Lower leg skin (tissue), 4 donors: ENCODE data around the gene DCAF11. TPM values are rescaled to one million over a fixed set of nuclear protein-coding genes. Genes with fewer than 3 reads are reported as not detected.
"Not testable (repeated sequence)": the region's sequence is repeated elsewhere in the genome, so short reads cannot be mapped to it uniquely, and the experiment has no call there.

ENCODE experiments used
- DNase-seq, 2 donors: peaks; one replicate each; pipeline ENCODE4 v3.0.0-alpha.2; 2019; ENCODE audit warnings: low spot score in 2 of 2
- H3K4me3 ChIP-seq: fragments of 200-600 bp; sonication (generic); 2 replicates; pipeline ENCODE4 v1.5.1; 2017; ENCODE audit warnings: mild to moderate bottlenecking, low read depth; ENCODE audit not compliant: poor library complexity, severe bottlenecking
- POLR2A ChIP-seq, 2 donors: fragments of 450-650 bp; IDR thresholded peaks; one replicate each; pipeline ENCODE4 v1.6.1; 2016 to 2017; ENCODE audit warnings: antibody characterized with exemption in 2 of 2, mild to moderate bottlenecking in 1 of 2, moderate library complexity in 1 of 2
- WGBS, 2 donors: methylation state at CpG; one replicate each; pipeline ENCODE4 v1.1.5; 2018; 5-methylcytosine and 5-hydroxymethylcytosine counted together
- intact Hi-C: fragments of 100-400 bp; cut with DNase I; formaldehyde crosslinking; loops from one replicate; pipeline ENCODE4 v1.15.0; 2023; ENCODE audit warnings: low total_unique reads
- total RNA-seq, 4 donors: library from RNA; depleted of rRNA; stranded (reverse); fragments of >200 nt; gene quantifications; one replicate each; pipeline ENCODE4 v1.1.0, GENCODE V29; 2016
- TF ChIP-seq, protein P1 (sequence below), 3 donors: fragments of 450-650 bp; IDR thresholded peaks; one replicate each; pipeline ENCODE4 v1.5.1; 2016; ENCODE audit warnings: antibody characterized with exemption in 3 of 3, mild to moderate bottlenecking in 3 of 3, moderate library complexity in 2 of 3

The DCAF11 gene
- total RNA-seq, 4 donors from 2014 or later, result 53.3 to 134 (median 64.3) TPM

DNA sequence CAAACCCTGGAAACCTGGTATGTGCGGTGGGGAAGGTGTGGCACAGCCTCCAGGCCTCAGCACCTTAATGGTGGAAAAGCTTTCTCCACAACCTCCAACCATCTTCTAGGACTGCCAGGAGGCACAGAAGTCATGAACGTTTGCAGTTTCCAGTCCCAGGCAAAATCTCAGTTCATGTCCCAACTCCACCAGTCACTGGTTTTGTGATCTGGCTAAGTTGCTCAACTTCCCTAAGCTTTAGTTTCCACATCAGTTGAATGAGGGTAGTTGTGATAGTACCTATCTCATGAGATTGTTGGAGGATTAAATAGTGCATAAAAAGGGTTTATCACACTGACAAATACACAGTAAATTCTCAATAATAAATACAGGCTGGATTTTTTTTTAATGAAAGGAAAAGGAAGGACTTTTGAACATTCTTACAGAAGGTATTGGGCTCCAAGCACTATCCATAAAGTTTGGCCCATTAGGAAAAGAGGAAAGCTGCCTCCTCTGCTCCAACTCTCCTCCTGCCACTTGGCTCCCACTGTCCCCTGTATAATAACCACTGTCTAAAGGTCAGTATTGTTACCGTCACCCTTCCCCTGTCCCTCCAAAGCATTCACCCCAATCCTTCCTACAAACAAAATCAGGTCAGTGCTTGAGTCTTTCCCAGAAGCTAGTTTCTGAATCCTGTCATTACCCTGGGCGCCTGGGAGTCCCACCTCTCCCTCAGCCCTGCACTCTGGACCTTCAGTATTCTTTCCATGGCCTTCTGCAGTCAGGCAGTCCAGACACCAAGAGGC lies 14.2 kb upstream of the DCAF11 start:
- intact Hi-C loops, result no loop called here
- WGBS, 2 donors, result 76 to 83% methylated on average over 4 of the region's 4 CpGs
- TF ChIP-seq POLR2A (IDR thresholded peaks at IDR 0.05), result no peak
- TF ChIP-seq, protein P1, sequence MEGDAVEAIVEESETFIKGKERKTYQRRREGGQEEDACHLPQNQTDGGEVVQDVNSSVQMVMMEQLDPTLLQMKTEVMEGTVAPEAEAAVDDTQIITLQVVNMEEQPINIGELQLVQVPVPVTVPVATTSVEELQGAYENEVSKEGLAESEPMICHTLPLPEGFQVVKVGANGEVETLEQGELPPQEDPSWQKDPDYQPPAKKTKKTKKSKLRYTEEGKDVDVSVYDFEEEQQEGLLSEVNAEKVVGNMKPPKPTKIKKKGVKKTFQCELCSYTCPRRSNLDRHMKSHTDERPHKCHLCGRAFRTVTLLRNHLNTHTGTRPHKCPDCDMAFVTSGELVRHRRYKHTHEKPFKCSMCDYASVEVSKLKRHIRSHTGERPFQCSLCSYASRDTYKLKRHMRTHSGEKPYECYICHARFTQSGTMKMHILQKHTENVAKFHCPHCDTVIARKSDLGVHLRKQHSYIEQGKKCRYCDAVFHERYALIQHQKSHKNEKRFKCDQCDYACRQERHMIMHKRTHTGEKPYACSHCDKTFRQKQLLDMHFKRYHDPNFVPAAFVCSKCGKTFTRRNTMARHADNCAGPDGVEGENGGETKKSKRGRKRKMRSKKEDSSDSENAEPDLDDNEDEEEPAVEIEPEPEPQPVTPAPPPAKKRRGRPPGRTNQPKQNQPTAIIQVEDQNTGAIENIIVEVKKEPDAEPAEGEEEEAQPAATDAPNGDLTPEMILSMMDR (IDR thresholded peaks at IDR 0.05), result no peak
- no peak overlapping the region for H3K4me3 ChIP-seq
- DNase-seq, result no peak

- intact Hi-C loops, result no loop called here
- no peak overlapping the region for H3K4me3 ChIP-seq
- 90 to 94% methylated on average over 3 of the region's 3 CpGs for WGBS, 2 donors
- TF ChIP-seq POLR2A (IDR thresholded peaks at IDR 0.05), result no peak
- TF ChIP-seq, protein P1 (IDR thresholded peaks at IDR 0.05), result no peak
- no peak for DNase-seq
Observed at GRCh38 chr14:24100982-24101494, 13.5 kb upstream of the DCAF11 start.

GRCh38 chr14:24102357-24103048 lies 12.1 kb upstream of the DCAF11 start:
- 86 to 93% methylated on average over 7 of the region's 7 CpGs for WGBS, 2 donors
- intact Hi-C loops, result no loop called here
- TF ChIP-seq, protein P1 (IDR thresholded peaks at IDR 0.05), result no peak
- no peak for TF ChIP-seq POLR2A (IDR thresholded peaks at IDR 0.05)

GRCh38 chr14:24103451-24103850 lies 11.1 kb upstream of the DCAF11 start:
- no peak for DNase-seq
- no peak overlapping the region for H3K4me3 ChIP-seq
- intact Hi-C loops, result no loop called here
- TF ChIP-seq POLR2A (IDR thresholded peaks at IDR 0.05), result no peak
- TF ChIP-seq, protein P1 (IDR thresholded peaks at IDR 0.05), result no peak
- WGBS, 2 donors, result 90 to 98% methylated on average over 13 of the region's 13 CpGs

More at GRCh38 chr14:24102357-24103048, 12.1 kb upstream of the DCAF11 start:
- DNase-seq, result no peak
- H3K4me3 ChIP-seq, result no peak overlapping the region

DNA sequence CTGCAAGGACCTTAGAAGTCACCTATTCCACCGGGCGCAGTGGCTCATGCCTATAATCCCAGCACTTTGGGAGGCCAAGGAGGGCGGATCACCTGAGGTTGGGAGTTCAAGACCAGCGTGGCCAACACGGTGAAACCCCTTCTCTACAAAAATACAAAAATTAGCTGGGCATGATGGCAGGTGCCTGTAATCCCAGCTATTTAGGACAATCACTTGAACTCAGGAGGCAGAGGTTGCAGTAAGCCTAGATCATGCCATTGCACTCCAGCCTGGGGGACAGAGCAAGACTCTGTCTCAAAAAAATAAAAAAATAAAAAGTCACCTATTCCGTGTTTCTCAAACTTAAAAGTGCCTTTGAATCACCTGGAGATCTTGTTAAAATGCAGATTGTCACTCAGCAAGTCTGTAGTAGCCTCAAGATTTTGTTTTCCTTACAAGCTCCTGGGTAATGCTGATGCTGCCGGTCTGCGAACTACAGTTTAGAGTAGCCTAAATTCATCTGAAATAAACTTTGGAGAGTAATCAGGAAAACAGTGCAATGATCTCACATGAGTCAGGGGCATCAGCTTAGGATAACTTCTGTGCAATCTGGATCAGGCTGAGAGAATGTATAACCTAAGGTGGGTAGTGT lies 8.9 kb upstream of the DCAF11 start:
- H3K4me3 ChIP-seq, DNase-seq: not testable (repeated sequence)
- intact Hi-C loops, result loop anchor here (5.0 kb wide), 1 partner anchor 48 kb away; no protein-coding TSS in a partner anchor
- 89 to 90% methylated on average over 8 of the region's 8 CpGs for WGBS, 2 donors
